Activated CD4-positive, alpha-beta T cell treated with anti-CD3 and anti-CD28 coated beads for 1 hour (primary cell): ENCODE measurements around the gene SOX14.

Source experiments
- DNase-seq: peaks from one replicate; pipeline ENCODE4 v3.0.0-alpha.2; 2020

The SOX14 gene

GRCh38 chr3:137768361-137769321, 4.5 kb downstream of the SOX14 start:
- DNase-seq, result no peak

- no peak for DNase-seq
Measured at GRCh38 chr3:137769322-137770065, 5.4 kb downstream of the SOX14 start.

GRCh38 chr3:137770066-137770834, 6.1 kb downstream of the SOX14 start:
- DNase-seq, result no peak

DNA sequence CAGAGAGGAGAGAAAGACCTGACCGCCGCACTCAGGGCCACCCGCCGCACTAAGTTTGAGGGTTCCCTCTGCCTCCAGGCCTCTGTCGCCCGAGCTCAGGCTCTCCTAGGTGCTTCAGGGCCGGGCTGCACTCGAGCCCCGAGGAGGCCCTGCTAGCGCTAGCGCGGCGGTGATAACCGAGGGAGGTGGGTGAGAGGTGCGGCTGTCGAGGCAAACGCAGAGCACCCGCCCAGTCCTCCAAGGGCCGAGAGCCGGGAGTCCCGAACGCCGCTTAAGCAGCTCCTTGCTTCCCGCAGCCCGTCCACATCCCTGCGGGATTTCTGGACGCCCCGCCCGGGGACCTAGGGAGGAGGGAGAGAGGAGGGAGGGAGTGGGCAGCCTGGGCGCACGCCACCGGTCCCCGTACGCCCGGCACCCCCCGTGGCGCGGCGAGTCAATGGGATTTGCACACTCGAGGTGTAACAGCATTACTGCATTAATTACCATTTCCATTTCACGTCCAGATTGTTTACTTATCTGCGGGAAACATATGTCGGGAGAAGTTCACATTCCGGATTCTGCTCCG, 6.8 kb downstream of the SOX14 start:
- DNase-seq, result no peak

GRCh38 chr3:137771401-137772213, 7.5 kb downstream of the SOX14 start:
- no peak for DNase-seq

DNA sequence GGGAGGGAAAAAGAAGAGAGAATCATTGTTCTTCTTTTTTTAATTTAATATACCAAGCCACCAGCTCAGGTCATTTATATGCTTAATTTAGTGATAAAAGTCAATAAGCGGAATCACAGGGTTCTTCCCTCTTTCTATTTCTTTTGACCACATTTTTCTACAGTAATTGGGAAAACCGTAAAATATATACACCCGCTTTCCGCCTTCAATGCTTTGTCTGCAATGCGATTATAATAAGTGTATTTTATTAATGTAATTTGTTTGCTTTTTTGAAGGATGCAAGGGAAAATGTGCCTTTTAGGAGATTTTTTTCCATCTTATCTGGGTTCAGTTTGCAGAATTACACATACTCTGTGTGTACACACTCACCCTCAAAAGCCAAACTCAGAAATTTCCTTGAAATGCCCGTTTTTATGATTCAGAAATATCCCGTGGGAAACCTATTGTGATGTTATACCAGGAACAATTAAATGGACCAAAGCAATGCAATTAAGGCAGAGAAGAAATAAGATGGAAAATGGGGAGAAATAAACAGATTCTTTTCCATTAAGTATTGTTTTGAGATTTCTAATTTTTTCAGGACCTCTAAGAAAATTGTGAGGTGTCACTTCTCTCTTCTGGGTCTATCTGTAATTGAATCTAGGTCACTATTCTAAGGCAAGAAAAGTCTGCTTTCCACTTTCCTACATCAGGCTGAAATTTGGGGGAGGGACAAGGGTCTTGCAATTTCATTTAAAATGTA, 8.3 kb downstream of the SOX14 start:
- no peak for DNase-seq

- DNase-seq, result no peak
Measured at GRCh38 chr3:137778941-137779340, 14.8 kb downstream of the SOX14 start.

DNA sequence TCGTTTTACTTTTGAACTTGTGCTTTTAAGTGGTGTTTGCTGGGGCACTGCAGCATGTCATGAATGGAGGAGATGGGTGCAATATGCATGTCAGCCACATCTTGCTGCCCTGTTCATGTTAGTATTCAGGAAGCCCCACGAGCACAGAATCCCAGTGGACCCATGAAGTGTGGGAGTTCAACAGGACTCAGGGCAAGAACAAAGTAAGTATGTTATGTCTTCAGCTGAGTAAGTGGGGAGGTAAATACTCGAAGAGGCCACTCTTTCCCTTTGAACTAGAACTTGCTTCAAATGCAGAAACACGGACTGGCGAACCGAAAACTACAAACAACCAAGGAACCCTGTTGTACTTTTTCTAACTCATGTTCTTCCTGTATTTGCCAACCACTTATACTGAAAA, 23.4 kb downstream of the SOX14 start:
- no peak for DNase-seq

GRCh38 chr3:137789236-137789635, 25.1 kb downstream of the SOX14 start:
- DNase-seq, result no peak

- no peak for DNase-seq
Measured at GRCh38 chr3:137792626-137793271, 28.6 kb downstream of the SOX14 start.

GRCh38 chr3:137796993-137797392, 32.9 kb downstream of the SOX14 start:
- DNase-seq, result no peak

GRCh38 chr3:137803215-137803614, 39.1 kb downstream of the SOX14 start:
- DNase-seq, result no peak

DNA sequence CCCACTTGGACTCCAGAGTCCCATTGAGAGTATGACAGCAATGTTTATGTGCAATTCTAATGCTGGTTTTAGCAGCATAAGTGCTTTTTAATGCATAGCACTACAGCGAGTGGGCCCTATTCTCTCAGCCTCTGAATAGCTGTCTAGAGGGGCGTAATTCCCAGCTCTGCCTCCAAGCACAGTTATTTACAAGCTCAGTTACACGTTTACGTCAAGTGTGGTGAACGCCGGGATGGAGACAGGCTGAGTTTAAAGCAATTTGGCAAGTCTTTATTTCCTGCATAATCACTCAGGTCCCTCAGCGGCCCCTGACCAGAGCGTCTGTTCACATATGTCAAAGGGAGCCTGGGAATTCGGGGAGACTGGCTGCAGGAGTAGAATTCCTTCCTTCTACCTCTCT, 43.9 kb downstream of the SOX14 start:
- no peak for DNase-seq

DNA sequence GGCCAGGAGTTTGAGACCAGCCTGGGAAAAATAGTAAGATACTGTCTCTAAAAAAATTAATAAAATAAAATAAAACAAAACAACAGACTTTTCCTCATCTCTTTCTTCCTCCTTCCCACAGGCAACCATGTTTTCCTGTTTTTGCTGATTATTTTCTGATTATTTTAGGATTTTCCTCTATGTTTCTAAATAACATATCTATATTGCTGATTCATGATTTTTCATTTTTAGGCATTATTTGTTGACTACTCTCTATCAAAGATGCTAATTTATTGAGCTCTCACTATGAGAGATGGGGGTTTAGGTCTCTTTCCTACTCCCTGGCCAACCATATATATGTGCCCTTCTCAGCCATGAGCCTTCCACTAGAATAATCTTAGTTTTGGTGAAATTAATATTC, 45.4 kb downstream of the SOX14 start:
- DNase-seq, result no peak

DNA sequence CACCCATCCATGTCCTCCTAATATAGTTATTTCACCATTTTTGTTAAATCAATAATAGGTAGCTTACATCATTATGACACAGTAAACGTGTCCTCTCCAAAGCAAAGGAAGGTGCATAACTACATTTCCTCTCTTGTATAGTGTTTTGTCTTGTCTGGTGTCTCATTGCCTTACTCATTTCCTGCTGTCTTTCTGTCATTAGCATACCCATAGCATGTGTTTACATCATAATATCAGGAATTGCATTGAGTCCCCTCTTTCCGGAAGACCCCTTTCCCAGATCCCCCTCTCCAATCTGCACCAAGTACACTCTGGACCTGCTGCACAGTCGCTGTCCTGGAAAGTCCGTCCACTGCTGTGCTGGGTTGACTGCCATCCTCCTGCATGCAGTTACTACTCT, 47.9 kb downstream of the SOX14 start:
- no peak for DNase-seq

DNA sequence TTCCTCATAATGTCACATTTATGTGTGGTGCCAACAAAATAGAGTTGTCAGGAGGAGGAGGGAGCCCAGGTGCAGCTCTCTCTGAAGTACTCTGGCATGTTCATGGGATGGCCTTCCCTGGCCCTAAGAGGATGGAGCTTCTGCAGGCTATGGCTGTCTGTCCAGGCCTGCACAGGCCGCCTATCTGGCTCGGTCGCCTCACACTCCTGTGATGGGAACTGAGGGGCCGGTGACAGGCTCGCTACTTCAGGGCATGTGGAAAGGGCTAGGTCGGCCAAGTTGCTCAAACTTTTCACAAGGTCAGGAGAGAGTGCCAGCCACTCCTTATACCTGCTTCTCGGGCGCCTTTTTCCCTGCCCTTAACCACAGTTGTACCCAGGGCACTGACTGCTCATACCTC, 51.1 kb downstream of the SOX14 start:
- no peak for DNase-seq
